Neural progenitor cell (in vitro differentiated cells): Measurements from ENCODE around the gene TMEM63B. TPM values are rescaled to one million over a fixed set of nuclear protein-coding genes. Genes with fewer than 3 reads are reported as not detected.

ENCODE experiments used
- DNase-seq: peaks from one replicate; pipeline ENCODE4 v3.0.0-alpha.2; 2016; ENCODE audit warnings: low spot score
- H2AFZ ChIP-seq: fragments of 200-600 bp; sonication (generic); replicated peaks from 2 replicates; pipeline ENCODE4 v1.6.1; 2016; ENCODE audit warnings: antibody characterized with exemption
- H3F3A ChIP-seq: fragments of 200-600 bp; sonication (generic); 2 replicates; pipeline ENCODE4 v1.6.1; 2016; ENCODE audit warnings: antibody characterized with exemption, low read depth
- H3K27ac ChIP-seq: fragments of 200-600 bp; sonication (generic); 2 replicates; pipeline ENCODE4 v1.5.1; 2016; ENCODE audit warnings: mild to moderate bottlenecking
- H3K27me3 ChIP-seq: fragments of 200-600 bp; sonication (generic); 2 replicates; pipeline ENCODE4 v1.6.1; 2016; ENCODE audit warnings: mild to moderate bottlenecking, moderate library complexity
- H3K36me3 ChIP-seq: fragments of 200-600 bp; sonication (generic); 2 replicates; pipeline ENCODE4 v1.5.1; 2016
- H3K4me1 ChIP-seq: fragments of 200-600 bp; sonication (generic); 2 replicates; pipeline ENCODE4 v1.6.1; 2016; ENCODE audit warnings: mixed run types
- H3K4me2 ChIP-seq: fragments of 200-600 bp; sonication (generic); 2 replicates; pipeline ENCODE4 v1.6.1; 2016
- H3K4me3 ChIP-seq: fragments of 200-600 bp; sonication (generic); 2 replicates; pipeline ENCODE4 v1.5.1; 2016
- H3K79me2 ChIP-seq: fragments of 200-600 bp; sonication (generic); 2 replicates; pipeline ENCODE4 v1.6.1; 2016; ENCODE audit warnings: low read depth
- H3K9ac ChIP-seq: fragments of 200-600 bp; sonication (generic); 2 replicates; pipeline ENCODE4 v1.6.1; 2016
- H3K9me3 ChIP-seq: fragments of 200-600 bp; sonication (generic); 2 replicates; pipeline ENCODE4 v1.5.1; 2016; ENCODE audit warnings: low read depth
- H4K20me1 ChIP-seq: fragments of 200-600 bp; sonication (generic); 2 replicates; pipeline ENCODE4 v1.6.1; 2016; ENCODE audit warnings: low read depth
- H3K27ac Mint-ChIP-seq: 3 replicates; pipeline ENCODE4 v1.8.0; 2021; ENCODE audit warnings: mixed read lengths
- H3K27me3 Mint-ChIP-seq: 2 replicates; pipeline ENCODE4 v1.8.0; 2022; ENCODE audit warnings: low read depth, mild to moderate bottlenecking, inconsistent platforms, moderate library complexity, mixed read lengths; ENCODE audit not compliant: insufficient read depth
- H3K36me3 Mint-ChIP-seq: 3 replicates; pipeline ENCODE4 v1.8.0; 2021; ENCODE audit warnings: mixed read lengths
- H3K4me1 Mint-ChIP-seq: 3 replicates; pipeline ENCODE4 v1.8.0; 2021; ENCODE audit warnings: mixed read lengths
- H3K4me3 Mint-ChIP-seq: 3 replicates; pipeline ENCODE4 v1.8.0; 2021; ENCODE audit warnings: mild to moderate bottlenecking, moderate library complexity, mixed read lengths
- H3K9me3 Mint-ChIP-seq: 3 replicates; pipeline ENCODE4 v1.8.0; 2020; ENCODE audit warnings: mixed read lengths
- EZH2 ChIP-seq: fragments of 200-600 bp; sonication (generic); IDR thresholded peaks from 2 replicates; pipeline ENCODE4 v1.6.1; 2017; ENCODE audit warnings: antibody characterized with exemption, mild to moderate bottlenecking, moderate library complexity
- EZH2phosphoT487 ChIP-seq: fragments of 200-600 bp; sonication (generic); IDR thresholded peaks from 2 replicates; pipeline ENCODE4 v1.6.1; 2017; ENCODE audit warnings: antibody characterized with exemption
- total RNA-seq: library from RNA; depleted of rRNA; stranded (reverse); fragments of >200 nt; gene quantifications from 2 replicates; pipeline ENCODE4 v1.2.3, GENCODE V29; 2015; ENCODE audit warnings: low replicate concordance
- TF ChIP-seq, protein P1 (sequence below): fragments of 200-600 bp; sonication (generic); IDR thresholded peaks from 2 replicates; pipeline ENCODE4 v1.5.1; 2017; ENCODE audit warnings: antibody characterized with exemption, mild to moderate bottlenecking

The TMEM63B gene
- total RNA-seq, 1 donor from 2014 or later: 25.4 TPM

DNA sequence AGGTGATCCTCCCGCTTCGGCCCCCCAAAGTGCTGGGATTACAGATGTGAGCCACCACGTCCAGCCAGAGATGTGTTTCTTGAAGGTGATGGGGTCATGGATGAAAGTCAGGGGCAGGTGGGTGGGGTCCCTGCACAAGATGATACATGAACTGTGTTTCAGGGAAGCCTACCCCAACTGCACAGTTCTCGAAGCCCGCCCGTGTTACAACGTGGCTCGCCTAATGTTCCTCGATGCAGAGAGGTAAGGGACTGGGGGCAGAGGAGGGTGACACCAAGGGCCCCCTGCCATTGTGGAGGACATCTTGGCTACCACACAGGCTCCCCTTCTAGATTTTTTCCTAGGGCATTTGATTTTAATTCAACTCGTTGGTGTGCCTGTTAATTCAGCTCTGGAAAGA, 19.3 kb downstream of the TMEM63B start:
- no peak overlapping the region for H3K9ac ChIP-seq
- H3K4me1 ChIP-seq: no peaks in the 10 kb centered on the region
- DNase-seq: no peak
- no peaks in the 10 kb centered on the region for H3K9me3 Mint-ChIP-seq
- H3K4me3 Mint-ChIP-seq: no peak overlapping the region
- no peaks in the 10 kb centered on the region for H4K20me1 ChIP-seq
- no peaks in the 10 kb centered on the region for H3K4me1 Mint-ChIP-seq
- H3K4me2 ChIP-seq: no peak overlapping the region
- H3F3A ChIP-seq: no peaks in the 10 kb centered on the region
- H3K36me3 ChIP-seq: no peaks in the 10 kb centered on the region
- H3K79me2 ChIP-seq: no peaks in the 10 kb centered on the region
- H2AFZ ChIP-seq: no peak overlapping the region
- H3K27me3 Mint-ChIP-seq: peaks cover 2% of the 10 kb centered on the region
- H3K4me3 ChIP-seq: no peak overlapping the region
- no peaks in the 10 kb centered on the region for H3K27me3 ChIP-seq
- H3K27ac ChIP-seq: no peak overlapping the region
- H3K27ac Mint-ChIP-seq: no peak overlapping the region
- H3K36me3 Mint-ChIP-seq: peaks cover 27% of the 10 kb centered on the region
- no peak for TF ChIP-seq EZH2
- TF ChIP-seq EZH2phosphoT487: no peak
- TF ChIP-seq, protein P1, sequence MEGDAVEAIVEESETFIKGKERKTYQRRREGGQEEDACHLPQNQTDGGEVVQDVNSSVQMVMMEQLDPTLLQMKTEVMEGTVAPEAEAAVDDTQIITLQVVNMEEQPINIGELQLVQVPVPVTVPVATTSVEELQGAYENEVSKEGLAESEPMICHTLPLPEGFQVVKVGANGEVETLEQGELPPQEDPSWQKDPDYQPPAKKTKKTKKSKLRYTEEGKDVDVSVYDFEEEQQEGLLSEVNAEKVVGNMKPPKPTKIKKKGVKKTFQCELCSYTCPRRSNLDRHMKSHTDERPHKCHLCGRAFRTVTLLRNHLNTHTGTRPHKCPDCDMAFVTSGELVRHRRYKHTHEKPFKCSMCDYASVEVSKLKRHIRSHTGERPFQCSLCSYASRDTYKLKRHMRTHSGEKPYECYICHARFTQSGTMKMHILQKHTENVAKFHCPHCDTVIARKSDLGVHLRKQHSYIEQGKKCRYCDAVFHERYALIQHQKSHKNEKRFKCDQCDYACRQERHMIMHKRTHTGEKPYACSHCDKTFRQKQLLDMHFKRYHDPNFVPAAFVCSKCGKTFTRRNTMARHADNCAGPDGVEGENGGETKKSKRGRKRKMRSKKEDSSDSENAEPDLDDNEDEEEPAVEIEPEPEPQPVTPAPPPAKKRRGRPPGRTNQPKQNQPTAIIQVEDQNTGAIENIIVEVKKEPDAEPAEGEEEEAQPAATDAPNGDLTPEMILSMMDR: no peak
- no peaks in the 10 kb centered on the region for H3K9me3 ChIP-seq

GRCh38 chr6:44147256-44147655, 19.9 kb downstream of the TMEM63B start:
- H3F3A ChIP-seq: no peaks in the 10 kb centered on the region
- no peak overlapping the region for H2AFZ ChIP-seq
- H3K27me3 ChIP-seq: no peaks in the 10 kb centered on the region

GRCh38 chr6:44148306-44148705, 21.0 kb downstream of the TMEM63B start:
- DNase-seq: no peak
- Histone ChIP-seq H3K4me3 (no peak overlapping the region), H4K20me1 (no peaks in the 10 kb centered on the region), H3K79me2 (no peaks in the 10 kb centered on the region), H3K36me3 (no peaks in the 10 kb centered on the region), H3F3A (no peaks in the 10 kb centered on the region), H3K9me3 (no peaks in the 10 kb centered on the region), H3K9ac (no peak overlapping the region), H2AFZ (no peak overlapping the region), H3K27me3 (no peaks in the 10 kb centered on the region), H3K4me2 (no peak overlapping the region), H3K27ac (no peak overlapping the region), H3K4me1 (no peaks in the 10 kb centered on the region)
- Mint-ChIP-seq H3K9me3 (no peaks in the 10 kb centered on the region), H3K27me3 (peaks cover 3% of the 10 kb centered on the region), H3K36me3 (peaks cover 26% of the 10 kb centered on the region), H3K27ac (no peak overlapping the region), H3K4me3 (no peak overlapping the region), H3K4me1 (no peaks in the 10 kb centered on the region)
- no peak for TF ChIP-seq EZH2phosphoT487
- TF ChIP-seq, protein P1: no peak
- TF ChIP-seq EZH2: no peak

More at GRCh38 chr6:44147256-44147655, 19.9 kb downstream of the TMEM63B start:
- TF ChIP-seq, protein P1: no peak
- TF ChIP-seq EZH2 (no peak), EZH2phosphoT487 (no peak)
- Histone ChIP-seq H3K27ac (no peak overlapping the region), H4K20me1 (no peaks in the 10 kb centered on the region), H3K9me3 (no peaks in the 10 kb centered on the region), H3K4me2 (no peak overlapping the region), H3K9ac (no peak overlapping the region), H3K79me2 (no peaks in the 10 kb centered on the region), H3K4me1 (no peaks in the 10 kb centered on the region), H3K4me3 (no peak overlapping the region), H3K36me3 (no peaks in the 10 kb centered on the region)
- no peak for DNase-seq
- Mint-ChIP-seq H3K27me3 (peaks cover 2% of the 10 kb centered on the region), H3K27ac (no peak overlapping the region), H3K36me3 (peaks cover 26% of the 10 kb centered on the region), H3K4me3 (no peak overlapping the region), H3K9me3 (no peaks in the 10 kb centered on the region), H3K4me1 (no peaks in the 10 kb centered on the region)
